GM12872 (cell line): ENCODE results near the gene DCBLD1.

Experiments used
- TF ChIP-seq, protein P1 (sequence below): IDR thresholded peaks from 3 replicates; pipeline ENCODE4 v1.5.1; 2011; ENCODE audit warnings: low read depth, mild to moderate bottlenecking, low read length, moderate library complexity; ENCODE audit not compliant: insufficient read depth

The DCBLD1 gene

DNA sequence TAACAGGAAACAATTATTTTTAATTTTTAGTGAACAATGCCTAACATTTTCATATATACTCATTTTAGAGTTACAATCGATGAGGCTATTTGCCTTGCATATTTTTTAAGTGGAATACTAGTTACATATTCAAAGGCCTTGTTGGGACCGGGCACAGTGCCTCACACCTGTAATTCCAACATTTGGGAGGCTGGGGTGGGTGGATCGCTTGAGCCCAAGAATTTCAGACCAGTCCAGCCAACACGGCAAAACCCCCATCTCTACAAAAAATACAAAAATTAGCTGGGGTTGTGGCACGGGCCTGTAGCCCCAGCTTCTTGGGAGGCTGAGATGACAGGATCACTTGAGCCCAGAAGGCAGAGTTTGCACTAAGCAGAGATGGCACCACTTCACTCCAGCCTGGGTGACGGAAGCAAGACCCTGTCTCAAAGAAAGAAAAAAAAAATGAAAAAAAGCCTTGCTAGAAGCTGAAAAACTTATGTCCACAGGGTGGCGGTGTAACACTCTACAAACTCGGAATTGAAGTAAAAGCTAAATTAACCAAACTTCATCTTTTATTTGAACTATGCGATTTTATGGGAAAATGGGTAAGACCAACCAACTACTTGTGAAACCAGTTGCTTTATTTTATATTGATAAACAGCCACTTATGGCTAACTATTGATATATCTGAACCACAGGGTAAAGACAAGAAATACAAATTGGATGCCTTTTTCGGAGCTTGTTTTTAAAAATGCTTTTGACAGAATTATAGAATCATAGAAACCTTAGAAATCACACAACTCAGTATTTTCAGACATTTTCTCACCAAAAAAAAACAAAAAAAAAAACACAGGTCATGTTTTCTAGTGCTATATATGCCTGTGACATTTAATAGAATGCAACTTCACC, 32.7 kb upstream of the DCBLD1 start:
- TF ChIP-seq, protein P1, sequence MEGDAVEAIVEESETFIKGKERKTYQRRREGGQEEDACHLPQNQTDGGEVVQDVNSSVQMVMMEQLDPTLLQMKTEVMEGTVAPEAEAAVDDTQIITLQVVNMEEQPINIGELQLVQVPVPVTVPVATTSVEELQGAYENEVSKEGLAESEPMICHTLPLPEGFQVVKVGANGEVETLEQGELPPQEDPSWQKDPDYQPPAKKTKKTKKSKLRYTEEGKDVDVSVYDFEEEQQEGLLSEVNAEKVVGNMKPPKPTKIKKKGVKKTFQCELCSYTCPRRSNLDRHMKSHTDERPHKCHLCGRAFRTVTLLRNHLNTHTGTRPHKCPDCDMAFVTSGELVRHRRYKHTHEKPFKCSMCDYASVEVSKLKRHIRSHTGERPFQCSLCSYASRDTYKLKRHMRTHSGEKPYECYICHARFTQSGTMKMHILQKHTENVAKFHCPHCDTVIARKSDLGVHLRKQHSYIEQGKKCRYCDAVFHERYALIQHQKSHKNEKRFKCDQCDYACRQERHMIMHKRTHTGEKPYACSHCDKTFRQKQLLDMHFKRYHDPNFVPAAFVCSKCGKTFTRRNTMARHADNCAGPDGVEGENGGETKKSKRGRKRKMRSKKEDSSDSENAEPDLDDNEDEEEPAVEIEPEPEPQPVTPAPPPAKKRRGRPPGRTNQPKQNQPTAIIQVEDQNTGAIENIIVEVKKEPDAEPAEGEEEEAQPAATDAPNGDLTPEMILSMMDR = peak; percentile 70

DNA sequence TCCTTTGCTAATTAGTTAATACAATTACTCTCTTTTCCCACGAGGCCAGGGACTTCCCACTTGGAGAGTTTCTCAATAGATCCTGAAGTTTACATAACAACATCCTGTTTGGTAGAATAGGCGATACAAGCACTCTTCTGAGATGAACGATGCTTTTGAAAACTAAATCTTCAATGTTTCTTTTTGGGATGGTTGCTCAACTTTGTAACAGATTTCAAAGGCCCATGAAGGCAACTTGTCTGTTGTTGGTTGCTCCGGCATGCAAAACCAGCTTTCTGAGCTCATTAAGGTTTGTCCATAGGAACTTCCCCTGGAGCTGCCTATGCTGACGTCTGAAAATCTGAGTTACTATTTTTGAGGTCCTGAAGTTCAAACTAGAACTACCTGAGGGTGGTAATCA, 30.8 kb upstream of the DCBLD1 start:
- TF ChIP-seq, protein P1 = no peak

DNA sequence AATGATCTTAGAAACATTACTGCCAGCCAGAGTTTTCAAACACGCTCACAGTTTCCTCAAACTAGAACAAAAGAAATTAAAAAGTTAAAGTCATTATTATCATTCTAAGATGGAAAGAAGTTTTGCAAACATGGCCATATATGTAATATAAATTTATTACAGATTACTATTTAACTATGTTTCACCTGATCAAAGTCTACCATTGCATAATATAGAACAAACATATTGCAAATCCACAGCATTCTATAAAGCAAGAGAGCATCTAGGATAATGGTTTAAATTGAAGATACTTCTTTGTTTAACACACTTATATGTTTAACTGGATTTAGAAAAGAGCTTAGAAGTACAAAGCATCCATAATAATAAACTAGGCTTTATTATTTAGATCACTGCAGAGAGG, 26.2 kb upstream of the DCBLD1 start:
- TF ChIP-seq, protein P1 = no peak

DNA sequence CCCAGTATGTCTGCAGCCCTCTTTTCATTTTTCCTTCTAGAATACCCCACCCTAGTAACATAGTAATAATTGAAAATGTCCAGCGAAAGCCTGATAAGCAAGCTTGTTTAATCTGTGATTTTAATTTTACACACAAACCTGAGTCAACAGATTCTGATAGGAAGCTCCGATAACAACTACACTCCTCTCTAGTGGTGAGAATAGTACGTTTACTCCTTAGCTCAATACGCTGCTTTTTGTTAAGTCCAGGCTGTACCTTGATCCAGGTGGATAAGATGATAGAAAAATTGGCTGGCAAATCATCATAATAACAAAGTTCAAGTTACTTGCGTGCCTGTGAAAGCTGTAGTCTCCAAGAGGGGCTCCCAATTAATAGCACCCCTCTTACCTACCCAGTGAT, 25.5 kb upstream of the DCBLD1 start:
- TF ChIP-seq, protein P1 = no peak

DNA sequence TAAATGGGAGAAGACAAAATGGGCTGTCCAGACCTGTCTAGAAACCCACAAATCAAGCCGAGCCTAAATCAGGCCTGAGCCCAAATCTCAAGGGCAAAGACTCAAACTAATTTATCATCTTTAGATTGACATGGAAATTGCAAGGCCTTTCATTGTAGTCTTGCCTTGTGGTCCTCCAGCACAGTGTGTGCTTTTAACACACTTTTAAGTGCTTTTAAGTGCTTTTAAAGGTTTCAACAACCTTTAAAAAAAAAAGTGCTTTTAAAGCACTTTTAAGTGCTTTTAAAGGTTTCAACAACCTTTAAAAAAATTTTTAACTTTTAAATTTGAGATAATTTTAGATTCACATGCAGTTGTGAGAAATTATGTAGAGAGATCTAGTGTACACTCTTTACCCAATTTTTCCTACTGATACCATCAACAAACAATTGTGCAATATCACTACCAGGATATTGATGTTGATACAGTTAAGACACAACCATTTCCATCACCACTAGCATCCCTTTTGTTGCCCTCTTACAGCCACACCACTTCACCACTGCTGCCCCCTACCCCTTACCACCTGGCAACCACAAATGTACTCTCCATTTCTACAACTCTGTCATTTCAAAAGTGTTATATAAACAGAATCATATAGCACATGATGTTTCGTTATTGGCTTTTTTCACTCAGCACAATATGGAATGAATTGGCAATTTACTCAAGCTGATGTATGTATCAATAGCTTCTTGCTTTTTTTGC, 23.1 kb upstream of the DCBLD1 start:
- TF ChIP-seq, protein P1 = no peak

DNA sequence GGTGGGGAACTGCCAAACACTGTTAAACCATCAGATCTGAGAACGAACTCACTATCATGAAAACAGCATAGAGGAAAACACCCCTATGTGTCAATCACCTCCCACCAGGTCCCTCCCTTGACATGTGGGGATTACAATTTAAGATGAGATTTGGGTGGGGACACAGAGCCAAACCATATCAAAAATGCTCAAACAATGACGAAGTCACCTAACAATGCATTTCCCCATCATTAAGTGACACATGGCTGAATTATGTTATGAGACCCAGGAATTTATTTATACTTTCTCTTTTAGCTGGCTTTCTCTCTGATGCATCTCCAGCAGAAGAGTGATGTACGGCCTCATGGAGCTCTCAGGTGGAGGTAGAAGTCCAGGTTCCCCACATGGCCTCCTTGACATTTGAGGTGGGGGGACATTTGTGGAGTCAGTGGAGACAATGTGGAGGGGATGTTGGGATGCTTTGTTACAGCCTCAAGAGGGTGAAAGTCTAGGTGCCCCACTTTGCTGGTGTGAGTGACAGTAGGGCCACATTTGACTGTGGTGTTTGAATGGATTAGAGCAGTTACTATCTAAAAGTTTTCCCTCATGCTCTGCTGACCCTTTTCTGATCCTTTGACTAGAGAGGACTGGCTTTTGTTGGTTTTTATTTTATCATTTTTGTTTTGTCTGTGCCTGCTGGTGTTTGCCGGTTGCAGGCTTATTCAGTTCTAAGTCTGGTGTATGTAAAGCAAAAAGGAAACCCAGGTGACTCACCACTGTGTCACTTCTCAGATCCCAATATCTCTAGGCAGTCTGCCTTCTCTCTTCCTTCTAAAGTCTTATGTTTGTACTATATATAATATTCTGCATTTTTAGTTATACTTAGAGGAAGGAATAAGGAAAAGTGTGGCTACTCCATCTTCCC, 18.5 kb upstream of the DCBLD1 start:
- TF ChIP-seq, protein P1 = no peak

DNA sequence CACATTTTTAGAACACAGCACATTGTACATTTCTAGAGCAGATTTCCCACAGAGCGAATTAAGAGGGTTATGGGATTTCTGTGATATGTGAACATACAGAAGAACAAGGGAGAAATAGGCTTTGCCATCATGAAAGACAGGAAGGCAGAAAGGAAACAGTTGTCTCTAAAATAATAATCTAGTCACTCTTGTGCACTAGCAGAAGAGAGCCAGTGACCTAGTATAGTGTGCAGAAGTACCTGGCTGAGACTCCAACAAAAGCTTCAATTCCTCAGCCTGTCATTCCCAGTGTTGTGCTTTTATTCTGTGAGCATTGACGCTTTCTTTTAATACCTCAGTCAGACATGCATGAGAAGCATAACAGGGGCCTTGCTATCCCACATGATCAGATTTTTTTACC, 17.8 kb upstream of the DCBLD1 start:
- TF ChIP-seq, protein P1 = no peak
